ENCODE measurements around the gene GPR3. TPM values are rescaled to one million over a fixed set of nuclear protein-coding genes. Genes with fewer than 3 reads are reported as not detected.

Gene GPR3
- total and polyA plus RNA-seq, 2 donors (not counting 3 experiments of a cell fraction or from before 2014, with no cell fraction given), result 1.8 TPM

GRCh38 chr1:27361044-27361402, 31.4 kb upstream of the GPR3 start:
- DNase-seq (ENCODE audit: low read depth, low spot score) (no peak), FAIRE-seq (no peak)
- no peaks in the 10 kb centered on the region for H3K9me3 ChIP-seq (replicated peaks; ENCODE audit: control insufficient read depth, insufficient read depth, low read length)
- ChIA-PET POLR2A (no interaction called here), CTCF (no interaction called here)
- no peaks in the 10 kb centered on the region for H3K27me3 ChIP-seq (ENCODE audit: control insufficient read depth in 2 of 2, insufficient read depth in 2 of 2, low read length in 2 of 2)
- peaks cover 6% of the 10 kb centered on the region for H3K4me1 ChIP-seq (ENCODE audit: control insufficient read depth, extremely low read depth, insufficient read depth, low read length)
- no peaks in the 10 kb centered on the region for H3K9me1 ChIP-seq (replicated peaks; ENCODE audit: control insufficient read depth, extremely low read depth, insufficient read depth, low read length)
- BruUV-seq (replicated peaks), result no TSS peak
- no peak overlapping the region for H3K4me2 ChIP-seq (ENCODE audit: insufficient read depth, low read length)
- H3K27ac ChIP-seq (ENCODE audit: insufficient read depth, low read depth, low read length), result no peak overlapping the region
- no peaks in the 10 kb centered on the region for H3K79me2 ChIP-seq (ENCODE audit: control insufficient read depth, insufficient read depth, low read length)
- intact Hi-C loops (cut with micrococcal nuclease) (no loop called here), dilution Hi-C loops (cut with MboI; ENCODE audit: extremely low pct_ligation_motif_present, low sequenced_read_pairs) (no loop called here)
- H3K4me3 ChIP-seq (replicated peaks in 1 of 3; ENCODE audit: insufficient read depth in 1 of 3, low read depth in 1 of 3, low read length in 3 of 3), result no peak overlapping the region
- H3K9ac ChIP-seq (replicated peaks; ENCODE audit: extremely low read depth, insufficient read depth, low read length), result no peak overlapping the region
- no peak overlapping the region for H2AFZ ChIP-seq (ENCODE audit: low read depth, low read length)
- TF ChIP-seq FOS (IDR thresholded peaks at IDR 0.05; ENCODE audit: borderline replicate concordance, insufficient read depth, low read length) (no peak), EZH2 (IDR thresholded peaks at IDR 0.05; ENCODE audit: borderline replicate concordance, low read depth, low read length, severe bottlenecking) (no peak), JUN (IDR thresholded peaks at IDR 0.05; ENCODE audit: borderline replicate concordance, insufficient read depth, insufficient read length, low read depth) (no peak), POLR2AphosphoS5 (IDR thresholded peaks at IDR 0.05; ENCODE audit: insufficient read depth, low read depth, low read length) (no peak), CTCF (IDR thresholded peaks at IDR 0.05; ENCODE audit: extremely low read depth in 1 of 2, insufficient read depth in 1 of 2, low read depth in 1 of 2, low read length in 2 of 2) (no peak), POLR2A (IDR thresholded peaks at IDR 0.05; ENCODE audit: low read depth, low read length) (no peak), GATA2 (IDR thresholded peaks at IDR 0.05; ENCODE audit: insufficient read depth, insufficient read length, low read depth, low read length) (no peak), MYC (IDR thresholded peaks at IDR 0.05; ENCODE audit: low read depth, low read length) (no peak), MAX (IDR thresholded peaks at IDR 0.05; ENCODE audit: insufficient read depth, insufficient read length) (no peak)
- H3K36me3 ChIP-seq (ENCODE audit: control insufficient read depth in 2 of 2, extremely low read depth in 1 of 2, insufficient read depth in 2 of 2, low read length in 2 of 2), result peaks cover 0 to 2% of the 10 kb centered on the region in 2 experiments
- H4K20me1 ChIP-seq (replicated peaks; ENCODE audit: control insufficient read depth, extremely low read depth, insufficient read depth, low read length), result no peaks in the 10 kb centered on the region
